ENCODE measurements around the gene ZNRF1.

DNA sequence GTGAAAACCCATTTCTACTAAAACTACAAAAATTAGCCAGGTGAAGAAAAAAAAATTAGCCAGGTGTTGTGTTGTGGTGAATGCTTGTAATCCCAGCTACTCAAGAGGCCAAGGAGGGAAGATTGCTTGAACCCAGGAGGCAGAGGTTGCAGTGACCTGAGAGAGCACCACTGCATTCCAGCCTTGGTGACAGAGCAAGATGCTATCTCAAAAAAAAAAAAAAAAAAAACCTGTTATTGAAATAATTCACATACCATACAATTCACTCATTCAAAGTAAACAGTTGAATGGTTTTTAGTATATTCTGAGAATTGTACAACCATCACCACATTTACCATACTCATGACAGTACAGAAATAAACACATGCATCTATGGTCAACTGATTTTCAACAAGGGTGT is 31.0 kb downstream of the ZNRF1 start:
- TF ChIP-seq EZH2 (IDR thresholded peaks at IDR 0.05; ENCODE audit: borderline replicate concordance, low read depth, low read length, poor library complexity, severe bottlenecking), result no peak
- TF ChIP-seq, protein P1, sequence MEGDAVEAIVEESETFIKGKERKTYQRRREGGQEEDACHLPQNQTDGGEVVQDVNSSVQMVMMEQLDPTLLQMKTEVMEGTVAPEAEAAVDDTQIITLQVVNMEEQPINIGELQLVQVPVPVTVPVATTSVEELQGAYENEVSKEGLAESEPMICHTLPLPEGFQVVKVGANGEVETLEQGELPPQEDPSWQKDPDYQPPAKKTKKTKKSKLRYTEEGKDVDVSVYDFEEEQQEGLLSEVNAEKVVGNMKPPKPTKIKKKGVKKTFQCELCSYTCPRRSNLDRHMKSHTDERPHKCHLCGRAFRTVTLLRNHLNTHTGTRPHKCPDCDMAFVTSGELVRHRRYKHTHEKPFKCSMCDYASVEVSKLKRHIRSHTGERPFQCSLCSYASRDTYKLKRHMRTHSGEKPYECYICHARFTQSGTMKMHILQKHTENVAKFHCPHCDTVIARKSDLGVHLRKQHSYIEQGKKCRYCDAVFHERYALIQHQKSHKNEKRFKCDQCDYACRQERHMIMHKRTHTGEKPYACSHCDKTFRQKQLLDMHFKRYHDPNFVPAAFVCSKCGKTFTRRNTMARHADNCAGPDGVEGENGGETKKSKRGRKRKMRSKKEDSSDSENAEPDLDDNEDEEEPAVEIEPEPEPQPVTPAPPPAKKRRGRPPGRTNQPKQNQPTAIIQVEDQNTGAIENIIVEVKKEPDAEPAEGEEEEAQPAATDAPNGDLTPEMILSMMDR (conservative IDR thresholded peaks at IDR 0.05; ENCODE audit: low read depth, low read length), result no peak
